ENCODE measurements around the gene ANKRD13C.
"Not testable (repeated sequence)": the region's sequence is repeated elsewhere in the genome, so short reads cannot be mapped to it uniquely, and the experiment has no call there.

DNA sequence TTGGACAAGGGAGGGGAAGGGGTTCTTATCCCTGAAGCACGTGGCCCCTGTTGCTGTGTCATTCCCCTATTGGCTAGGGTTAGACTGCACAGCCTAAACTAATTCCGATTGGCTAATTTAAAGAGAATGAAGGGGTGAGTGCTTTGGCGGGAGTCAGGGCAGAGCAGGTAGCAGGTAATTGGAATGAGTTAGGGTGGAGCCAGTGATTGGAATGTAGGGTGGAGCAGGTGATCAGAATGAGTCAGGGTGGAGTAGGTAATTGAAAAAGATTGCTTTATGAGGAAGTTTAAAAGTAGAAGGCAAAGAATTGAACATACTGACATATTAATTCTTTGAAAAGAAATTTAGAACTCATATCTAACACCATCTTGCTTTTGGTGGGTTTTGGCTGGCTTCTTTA is 12.5 kb upstream of the ANKRD13C start:
- TF ChIP-seq, protein P1, sequence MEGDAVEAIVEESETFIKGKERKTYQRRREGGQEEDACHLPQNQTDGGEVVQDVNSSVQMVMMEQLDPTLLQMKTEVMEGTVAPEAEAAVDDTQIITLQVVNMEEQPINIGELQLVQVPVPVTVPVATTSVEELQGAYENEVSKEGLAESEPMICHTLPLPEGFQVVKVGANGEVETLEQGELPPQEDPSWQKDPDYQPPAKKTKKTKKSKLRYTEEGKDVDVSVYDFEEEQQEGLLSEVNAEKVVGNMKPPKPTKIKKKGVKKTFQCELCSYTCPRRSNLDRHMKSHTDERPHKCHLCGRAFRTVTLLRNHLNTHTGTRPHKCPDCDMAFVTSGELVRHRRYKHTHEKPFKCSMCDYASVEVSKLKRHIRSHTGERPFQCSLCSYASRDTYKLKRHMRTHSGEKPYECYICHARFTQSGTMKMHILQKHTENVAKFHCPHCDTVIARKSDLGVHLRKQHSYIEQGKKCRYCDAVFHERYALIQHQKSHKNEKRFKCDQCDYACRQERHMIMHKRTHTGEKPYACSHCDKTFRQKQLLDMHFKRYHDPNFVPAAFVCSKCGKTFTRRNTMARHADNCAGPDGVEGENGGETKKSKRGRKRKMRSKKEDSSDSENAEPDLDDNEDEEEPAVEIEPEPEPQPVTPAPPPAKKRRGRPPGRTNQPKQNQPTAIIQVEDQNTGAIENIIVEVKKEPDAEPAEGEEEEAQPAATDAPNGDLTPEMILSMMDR (conservative IDR thresholded peaks at IDR 0.05 in 1 of 2, IDR thresholded peaks at IDR 0.05 in 1 of 2; ENCODE audit: low read depth in 1 of 2, low read length in 2 of 2): not testable (repeated sequence)
- not testable (repeated sequence) for TF ChIP-seq EZH2 (IDR thresholded peaks at IDR 0.05; ENCODE audit: low read length, missing control alignments)

All from fibroblast of lung (primary cell).